K562 (cell line): Measurements from ENCODE around the gene DNAJC25. TPM values are rescaled to one million over a fixed set of nuclear protein-coding genes. Genes with fewer than 3 reads are reported as not detected.

Experiments used
- EWSR1 ChIP-seq: fragments of 450-650 bp; IDR thresholded peaks from 2 replicates; pipeline ENCODE4 v1.6.1; 2018; ENCODE audit warnings: borderline replicate concordance, mild to moderate bottlenecking, low read depth, moderate library complexity; ENCODE audit not compliant: partially characterized antibody
- GABPB1 ChIP-seq: sonication (generic); formaldehyde crosslinking; IDR thresholded peaks from 2 replicates; pipeline ENCODE4 v1.8.0; 2022; ENCODE audit warnings: mild to moderate bottlenecking, missing genetic modification reagents
- HIVEP1 ChIP-seq: fragments of 250-450 bp; sonication (Bioruptor Pico); IDR thresholded peaks from 2 replicates; pipeline ENCODE4 v1.4.0; 2020; ENCODE audit warnings: mild to moderate bottlenecking
- MTA1 ChIP-seq: fragments of 450-650 bp; IDR thresholded peaks from 2 replicates; pipeline ENCODE4 v1.6.1; 2017; ENCODE audit warnings: borderline replicate concordance
- NELFE ChIP-seq: IDR thresholded peaks from 2 replicates; pipeline ENCODE4 v1.6.1; 2011; ENCODE audit warnings: mild to moderate bottlenecking; ENCODE audit not compliant: insufficient read depth, insufficient read length
- POLR2G ChIP-seq: fragments of 200-400 bp; formaldehyde crosslinking; IDR thresholded peaks from 2 replicates; pipeline ENCODE4 v1.6.1; 2017; ENCODE audit warnings: low read depth, mild to moderate bottlenecking, antibody characterized with exemption, low read length, moderate library complexity
- TCFL5 ChIP-seq: fragments of 250-450 bp; sonication (Bioruptor Pico); conservative IDR thresholded peaks from 2 replicates; pipeline ENCODE4 v1.6.1; 2021; ENCODE audit warnings: mild to moderate bottlenecking, moderate library complexity, matching md5 sums
- ZC3H8 ChIP-seq: fragments of 450-650 bp; IDR thresholded peaks from 2 replicates; pipeline ENCODE4 v1.6.1; 2017
- ZFX ChIP-seq: sonication (generic); formaldehyde crosslinking; IDR thresholded peaks from 2 replicates; pipeline ENCODE4 v1.8.0; 2022; ENCODE audit warnings: mild to moderate bottlenecking, missing genetic modification reagents, moderate library complexity
- ZNF197 ChIP-seq: fragments of 200-800 bp; sonication (Bioruptor generic); IDR thresholded peaks from 2 replicates; pipeline ENCODE4 v1.6.1; 2016; ENCODE audit warnings: low read depth, missing genetic modification characterization, missing compliant biosample characterization
- ZNF217 ChIP-seq: sonication (generic); formaldehyde crosslinking; IDR thresholded peaks from 2 replicates; pipeline ENCODE4 v1.8.0; 2022; ENCODE audit warnings: mild to moderate bottlenecking, missing genetic modification reagents
- ZNF282 ChIP-seq: sonication (generic); formaldehyde crosslinking; IDR thresholded peaks from 2 replicates; pipeline ENCODE4 v1.8.1; 2023; ENCODE audit warnings: missing genetic modification reagents
- ZNF408 ChIP-seq: fragments of 250-450 bp; sonication (Bioruptor Pico); IDR thresholded peaks from 2 replicates; pipeline ENCODE4 v1.4.0; 2020; ENCODE audit warnings: low read depth, mild to moderate bottlenecking, moderate library complexity
- ZNF644 ChIP-seq: fragments of 200-800 bp; sonication (Bioruptor generic); IDR thresholded peaks from 2 replicates; pipeline ENCODE4 v1.6.1; 2016; ENCODE audit warnings: low read depth, missing genetic modification characterization, missing compliant biosample characterization
- ZNF695 ChIP-seq: fragments of 450-650 bp; formaldehyde crosslinking; IDR thresholded peaks from 2 replicates; pipeline ENCODE4 v1.4.0; 2020; ENCODE audit warnings: mild to moderate bottlenecking, moderate library complexity
- ZNF766 ChIP-seq: fragments of 200-800 bp; sonication (Bioruptor generic); conservative IDR thresholded peaks from 2 replicates; pipeline ENCODE4 v1.6.1; 2016; ENCODE audit warnings: missing genetic modification characterization, missing compliant biosample characterization
- polyA plus RNA-seq, 8 experiments: library from polyadenylated mRNA; depleted of rRNA in 4 of 8; stranded (reverse) in 5 of 8; unstranded in 3 of 8; fragments of >200 nt; fragmentation: Nextera tagmentation in 2 of 8; fragmentation: Illumina TruSeq in 1 of 8; extraction: Ambion mirVana in 2 of 8; extraction: Trizol in 1 of 8; gene quantifications; 2 replicates each; pipeline versions ENCODE4 v1.2.1 to v1.2.3, GENCODE V29; 2011 to 2014; ENCODE audit warnings: inconsistent platforms in 1 of 8, missing spikeins in 1 of 8
- total RNA-seq, 7 experiments: library from RNA; depleted of rRNA in 6 of 7; stranded (reverse); fragments of >200 nt in 6 of 7; fragmentation: Illumina TruSeq in 2 of 7; extraction: Trizol in 2 of 7; gene quantifications; 2 replicates each; pipeline versions ENCODE4 v1.2.1 to v1.2.3, GENCODE V29; 2011 to 2021; ENCODE audit warnings: low replicate concordance in 1 of 7
- TF ChIP-seq, protein P1 (sequence below): fragments of 450-650 bp; IDR thresholded peaks from 2 replicates; pipeline ENCODE4 v1.6.1; 2017; ENCODE audit warnings: antibody characterized with exemption, mild to moderate bottlenecking
- TF ChIP-seq, protein P2 (sequence below): fragments of 250-450 bp; sonication (Bioruptor Pico); IDR thresholded peaks from 2 replicates; pipeline ENCODE4 v1.4.0; 2020; ENCODE audit warnings: borderline replicate concordance
- TF ChIP-seq, protein P3 (sequence below): fragments of 450-650 bp; IDR thresholded peaks from 2 replicates; pipeline ENCODE4 v1.6.1; 2014; ENCODE audit warnings: low read depth, mild to moderate bottlenecking, moderate library complexity, borderline replicate concordance
- TF ChIP-seq, protein P4 (sequence below): fragments of 250-450 bp; sonication (Bioruptor Pico); IDR thresholded peaks from 2 replicates; pipeline ENCODE4 v1.8.0; 2022; ENCODE audit warnings: inconsistent platforms, mild to moderate bottlenecking, moderate library complexity, borderline replicate concordance

DNAJC25 gene
- total and polyA plus RNA-seq, 9 of the 15 experiments (the other 6 are each of a cell fraction or from before 2014, with no cell fraction given), result 3.7 to 11.2 (median 7.1) TPM

DNA sequence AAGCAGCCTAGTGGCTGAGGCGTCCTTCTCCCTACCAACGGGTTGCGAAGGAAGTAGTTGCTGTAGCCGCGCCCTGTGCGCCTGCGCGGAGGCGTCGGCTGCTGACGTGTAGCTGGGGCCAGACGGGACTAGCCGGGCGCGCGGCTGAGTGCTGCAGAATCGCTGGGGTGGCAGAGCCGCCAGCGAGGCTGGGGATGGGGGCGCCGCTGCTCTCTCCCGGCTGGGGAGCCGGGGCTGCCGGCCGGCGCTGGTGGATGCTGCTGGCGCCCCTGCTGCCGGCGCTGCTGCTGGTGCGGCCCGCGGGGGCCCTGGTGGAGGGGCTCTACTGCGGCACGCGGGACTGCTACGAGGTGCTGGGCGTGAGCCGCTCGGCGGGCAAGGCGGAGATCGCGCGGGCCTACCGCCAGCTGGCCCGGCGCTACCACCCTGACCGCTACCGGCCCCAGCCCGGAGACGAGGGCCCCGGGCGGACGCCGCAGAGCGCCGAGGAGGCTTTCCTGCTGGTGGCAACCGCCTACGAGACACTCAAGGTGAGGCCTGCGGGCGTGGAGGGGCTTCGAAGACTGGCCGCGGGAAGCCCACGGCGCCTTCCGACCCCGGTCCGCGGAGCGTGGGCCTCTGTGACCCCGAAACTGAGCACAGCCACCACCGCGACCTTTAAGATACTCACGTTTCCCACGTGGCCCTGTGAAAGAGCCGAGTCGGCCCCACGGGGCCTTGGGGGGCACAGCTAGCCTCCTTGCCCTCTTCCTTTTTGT lies at the start of gene DNAJC25 (continued):
- TF ChIP-seq, protein P1, sequence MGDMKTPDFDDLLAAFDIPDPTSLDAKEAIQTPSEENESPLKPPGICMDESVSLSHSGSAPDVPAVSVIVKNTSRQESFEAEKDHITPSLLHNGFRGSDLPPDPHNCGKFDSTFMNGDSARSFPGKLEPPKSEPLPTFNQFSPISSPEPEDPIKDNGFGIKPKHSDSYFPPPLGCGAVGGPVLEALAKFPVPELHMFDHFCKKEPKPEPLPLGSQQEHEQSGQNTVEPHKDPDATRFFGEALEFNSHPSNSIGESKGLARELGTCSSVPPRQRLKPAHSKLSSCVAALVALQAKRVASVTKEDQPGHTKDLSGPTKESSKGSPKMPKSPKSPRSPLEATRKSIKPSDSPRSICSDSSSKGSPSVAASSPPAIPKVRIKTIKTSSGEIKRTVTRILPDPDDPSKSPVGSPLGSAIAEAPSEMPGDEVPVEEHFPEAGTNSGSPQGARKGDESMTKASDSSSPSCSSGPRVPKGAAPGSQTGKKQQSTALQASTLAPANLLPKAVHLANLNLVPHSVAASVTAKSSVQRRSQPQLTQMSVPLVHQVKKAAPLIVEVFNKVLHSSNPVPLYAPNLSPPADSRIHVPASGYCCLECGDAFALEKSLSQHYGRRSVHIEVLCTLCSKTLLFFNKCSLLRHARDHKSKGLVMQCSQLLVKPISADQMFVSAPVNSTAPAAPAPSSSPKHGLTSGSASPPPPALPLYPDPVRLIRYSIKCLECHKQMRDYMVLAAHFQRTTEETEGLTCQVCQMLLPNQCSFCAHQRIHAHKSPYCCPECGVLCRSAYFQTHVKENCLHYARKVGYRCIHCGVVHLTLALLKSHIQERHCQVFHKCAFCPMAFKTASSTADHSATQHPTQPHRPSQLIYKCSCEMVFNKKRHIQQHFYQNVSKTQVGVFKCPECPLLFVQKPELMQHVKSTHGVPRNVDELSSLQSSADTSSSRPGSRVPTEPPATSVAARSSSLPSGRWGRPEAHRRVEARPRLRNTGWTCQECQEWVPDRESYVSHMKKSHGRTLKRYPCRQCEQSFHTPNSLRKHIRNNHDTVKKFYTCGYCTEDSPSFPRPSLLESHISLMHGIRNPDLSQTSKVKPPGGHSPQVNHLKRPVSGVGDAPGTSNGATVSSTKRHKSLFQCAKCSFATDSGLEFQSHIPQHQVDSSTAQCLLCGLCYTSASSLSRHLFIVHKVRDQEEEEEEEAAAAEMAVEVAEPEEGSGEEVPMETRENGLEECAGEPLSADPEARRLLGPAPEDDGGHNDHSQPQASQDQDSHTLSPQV, result peak; percentile 58; the same call in 1 of the 2 replicates
- TF ChIP-seq ZNF282 (CRISPR knock-in tag) (no peak), ZNF695 (CRISPR knock-in tag) (no peak), EWSR1 (no peak), ZNF197 (no peak), MTA1 (peak; percentile 82), ZC3H8 (no peak), POLR2G (peak; percentile 100), ZNF408 (CRISPR knock-in tag) (no peak), GABPB1 (CRISPR knock-in tag) (peak; percentile 8; the same call in 1 of the 2 replicates), ZNF217 (CRISPR knock-in tag) (no peak), ZNF766 (peak; percentile 50), ZFX (CRISPR knock-in tag) (peak; percentile 87), TCFL5 (CRISPR knock-in tag) (no peak), NELFE (no peak), HIVEP1 (CRISPR knock-in tag) (no peak), ZNF644 (tag) (no peak)
- TF ChIP-seq, protein P2, sequence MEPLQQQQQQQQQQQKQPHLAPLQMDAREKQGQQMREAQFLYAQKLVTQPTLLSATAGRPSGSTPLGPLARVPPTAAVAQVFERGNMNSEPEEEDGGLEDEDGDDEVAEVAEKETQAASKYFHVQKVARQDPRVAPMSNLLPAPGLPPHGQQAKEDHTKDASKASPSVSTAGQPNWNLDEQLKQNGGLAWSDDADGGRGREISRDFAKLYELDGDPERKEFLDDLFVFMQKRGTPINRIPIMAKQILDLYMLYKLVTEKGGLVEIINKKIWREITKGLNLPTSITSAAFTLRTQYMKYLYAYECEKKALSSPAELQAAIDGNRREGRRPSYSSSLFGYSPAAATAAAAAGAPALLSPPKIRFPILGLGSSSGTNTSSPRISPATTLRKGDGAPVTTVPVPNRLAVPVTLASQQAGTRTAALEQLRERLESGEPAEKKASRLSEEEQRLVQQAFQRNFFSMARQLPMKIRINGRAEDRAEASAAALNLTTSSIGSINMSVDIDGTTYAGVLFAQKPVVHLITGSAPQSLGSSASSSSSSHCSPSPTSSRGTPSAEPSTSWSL (CRISPR knock-in tag), result no peak
- TF ChIP-seq, protein P3, sequence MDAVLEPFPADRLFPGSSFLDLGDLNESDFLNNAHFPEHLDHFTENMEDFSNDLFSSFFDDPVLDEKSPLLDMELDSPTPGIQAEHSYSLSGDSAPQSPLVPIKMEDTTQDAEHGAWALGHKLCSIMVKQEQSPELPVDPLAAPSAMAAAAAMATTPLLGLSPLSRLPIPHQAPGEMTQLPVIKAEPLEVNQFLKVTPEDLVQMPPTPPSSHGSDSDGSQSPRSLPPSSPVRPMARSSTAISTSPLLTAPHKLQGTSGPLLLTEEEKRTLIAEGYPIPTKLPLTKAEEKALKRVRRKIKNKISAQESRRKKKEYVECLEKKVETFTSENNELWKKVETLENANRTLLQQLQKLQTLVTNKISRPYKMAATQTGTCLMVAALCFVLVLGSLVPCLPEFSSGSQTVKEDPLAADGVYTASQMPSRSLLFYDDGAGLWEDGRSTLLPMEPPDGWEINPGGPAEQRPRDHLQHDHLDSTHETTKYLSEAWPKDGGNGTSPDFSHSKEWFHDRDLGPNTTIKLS, result peak; percentile 92
- TF ChIP-seq, protein P4, sequence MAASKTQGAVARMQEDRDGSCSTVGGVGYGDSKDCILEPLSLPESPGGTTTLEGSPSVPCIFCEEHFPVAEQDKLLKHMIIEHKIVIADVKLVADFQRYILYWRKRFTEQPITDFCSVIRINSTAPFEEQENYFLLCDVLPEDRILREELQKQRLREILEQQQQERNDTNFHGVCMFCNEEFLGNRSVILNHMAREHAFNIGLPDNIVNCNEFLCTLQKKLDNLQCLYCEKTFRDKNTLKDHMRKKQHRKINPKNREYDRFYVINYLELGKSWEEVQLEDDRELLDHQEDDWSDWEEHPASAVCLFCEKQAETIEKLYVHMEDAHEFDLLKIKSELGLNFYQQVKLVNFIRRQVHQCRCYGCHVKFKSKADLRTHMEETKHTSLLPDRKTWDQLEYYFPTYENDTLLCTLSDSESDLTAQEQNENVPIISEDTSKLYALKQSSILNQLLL (CRISPR knock-in tag), result no peak
